HEK293 (cell line): ENCODE measurements around the gene HPF1.

ENCODE experiments used
- CTCF ChIA-PET: fragments of 350-600 bp; formaldehyde crosslinking; extraction: SDS; loops from one replicate; lab custom pipeline; 2021; ENCODE audit warnings: antibody characterized with exemption; lab: Yijun Ruan, JAX
- POLR2A ChIA-PET: fragments of 300-600 bp; formaldehyde crosslinking; extraction: SDS; loops from one replicate; lab custom pipeline; 2020; ENCODE audit warnings: antibody characterized with exemption, inconsistent platforms; lab: Yijun Ruan, JAX
- H3K27ac ChIP-seq: fragments of 200-500 bp; sonication (Bioruptor generic); 2 replicates; pipeline ENCODE4 v1.5.1; 2014; ENCODE audit warnings: low read depth, low read length, control low read depth, inconsistent platforms; ENCODE audit errors: extremely low read depth
- H3K36me3 ChIP-seq, 2 experiments: fragments of 200-500 bp in 1 of 2; sonication (Bioruptor generic) in 1 of 2; 1 replicate in 1 of 2; 2 replicates in 1 of 2; pipeline ENCODE4 v1.5.1; 2014 to 2017; ENCODE audit warnings: inconsistent platforms in 2 of 2, low read length in 2 of 2; ENCODE audit not compliant: control insufficient read depth in 2 of 2, insufficient read depth in 1 of 2
- H3K4me1 ChIP-seq: fragments of 200-500 bp; sonication (Bioruptor generic); 2 replicates; pipeline ENCODE4 v1.5.1; 2014; ENCODE audit warnings: mild to moderate bottlenecking, low read length, inconsistent platforms; ENCODE audit not compliant: control insufficient read depth, insufficient read depth
- H3K4me3 ChIP-seq: 2 replicates; pipeline ENCODE4 v1.5.1; 2011; ENCODE audit warnings: low read depth, mild to moderate bottlenecking, control low read depth, low read length, moderate library complexity
- H3K9me3 ChIP-seq: fragments of 200-500 bp; sonication (Bioruptor generic); 2 replicates; pipeline ENCODE4 v1.5.1; 2014; ENCODE audit warnings: low read depth, low read length, inconsistent platforms; ENCODE audit not compliant: control insufficient read depth, insufficient read depth
- MYNN ChIP-seq: fragments of 450-650 bp; formaldehyde crosslinking; IDR thresholded peaks from 2 replicates; pipeline ENCODE4 v1.5.1; 2016; ENCODE audit warnings: missing biosample characterization, missing genetic modification characterization, borderline replicate concordance
- REPIN1 ChIP-seq: fragments of 450-650 bp; formaldehyde crosslinking; IDR thresholded peaks from 2 replicates; pipeline ENCODE4 v1.5.1; 2017; ENCODE audit warnings: missing biosample characterization, missing genetic modification characterization, low read depth
- SALL2 ChIP-seq: fragments of 450-650 bp; formaldehyde crosslinking; IDR thresholded peaks from 2 replicates; pipeline ENCODE4 v1.5.0; 2017; ENCODE audit warnings: missing biosample characterization, mild to moderate bottlenecking, missing genetic modification characterization, borderline replicate concordance
- SCRT1 ChIP-seq: fragments of 450-650 bp; formaldehyde crosslinking; IDR thresholded peaks from 2 replicates; pipeline ENCODE4 v1.5.1; 2016; ENCODE audit warnings: missing biosample characterization, missing genetic modification characterization, borderline replicate concordance
- ZBTB20 ChIP-seq: fragments of 450-650 bp; formaldehyde crosslinking; IDR thresholded peaks from 2 replicates; pipeline ENCODE4 v1.5.1; 2016; ENCODE audit warnings: missing biosample characterization, missing genetic modification characterization
- ZBTB8A ChIP-seq: fragments of 450-650 bp; formaldehyde crosslinking; IDR thresholded peaks from 2 replicates; pipeline ENCODE4 v1.5.1; 2016; ENCODE audit warnings: missing biosample characterization, missing genetic modification characterization
- ZFP3 ChIP-seq: fragments of 450-650 bp; formaldehyde crosslinking; IDR thresholded peaks from 2 replicates; pipeline ENCODE4 v1.5.1; 2016; ENCODE audit warnings: low read depth, missing biosample characterization, missing genetic modification characterization
- ZNF112 ChIP-seq: fragments of 450-650 bp; formaldehyde crosslinking; IDR thresholded peaks from 2 replicates; pipeline ENCODE4 v1.5.0; 2017; ENCODE audit warnings: missing biosample characterization, missing genetic modification characterization
- ZNF114 ChIP-seq: fragments of 450-650 bp; formaldehyde crosslinking; IDR thresholded peaks from 2 replicates; pipeline ENCODE4 v1.5.0; 2017; ENCODE audit warnings: missing biosample characterization, missing genetic modification characterization
- ZNF140 ChIP-seq: fragments of 450-650 bp; formaldehyde crosslinking; IDR thresholded peaks from 2 replicates; pipeline ENCODE4 v1.5.1; 2016; ENCODE audit warnings: missing biosample characterization, missing genetic modification characterization
- ZNF146 ChIP-seq: fragments of 450-650 bp; formaldehyde crosslinking; IDR thresholded peaks from 2 replicates; pipeline ENCODE4 v1.5.1; 2016; ENCODE audit warnings: missing biosample characterization, missing genetic modification characterization
- ZNF148 ChIP-seq: fragments of 450-650 bp; formaldehyde crosslinking; IDR thresholded peaks from 2 replicates; pipeline ENCODE4 v1.5.0; 2017; ENCODE audit warnings: missing biosample characterization, missing genetic modification characterization, borderline replicate concordance
- ZNF155 ChIP-seq: fragments of 450-650 bp; formaldehyde crosslinking; IDR thresholded peaks from 2 replicates; pipeline ENCODE4 v1.5.1; 2016; ENCODE audit warnings: missing biosample characterization, missing genetic modification characterization
- ZNF175 ChIP-seq: fragments of 450-650 bp; formaldehyde crosslinking; IDR thresholded peaks from 2 replicates; pipeline ENCODE4 v1.5.1; 2016; ENCODE audit warnings: missing biosample characterization, missing genetic modification characterization
- ZNF202 ChIP-seq: fragments of 450-650 bp; formaldehyde crosslinking; IDR thresholded peaks from 2 replicates; pipeline ENCODE4 v1.5.1; 2016; ENCODE audit warnings: missing biosample characterization, missing genetic modification characterization, borderline replicate concordance
- ZNF335 ChIP-seq: fragments of 450-650 bp; formaldehyde crosslinking; conservative IDR thresholded peaks from 2 replicates; pipeline ENCODE4 v1.5.1; 2016; ENCODE audit warnings: missing biosample characterization, missing genetic modification characterization
- ZNF341 ChIP-seq: fragments of 450-650 bp; formaldehyde crosslinking; IDR thresholded peaks from 2 replicates; pipeline ENCODE4; 2016; ENCODE audit warnings: low read depth, missing biosample characterization, missing genetic modification characterization
- ZNF350 ChIP-seq: fragments of 450-650 bp; formaldehyde crosslinking; IDR thresholded peaks from 2 replicates; pipeline ENCODE4 v1.5.0; 2017; ENCODE audit warnings: missing biosample characterization, mild to moderate bottlenecking, missing genetic modification characterization
- ZNF37A ChIP-seq: fragments of 450-650 bp; IDR thresholded peaks from 2 replicates; pipeline ENCODE4 v1.5.1; 2018; ENCODE audit warnings: missing biosample characterization, missing genetic modification characterization
- ZNF473 ChIP-seq: fragments of 450-650 bp; formaldehyde crosslinking; IDR thresholded peaks from 2 replicates; pipeline ENCODE4 v1.5.1; 2017; ENCODE audit warnings: missing biosample characterization, missing genetic modification characterization
- ZNF501 ChIP-seq: fragments of 450-650 bp; formaldehyde crosslinking; IDR thresholded peaks from 2 replicates; pipeline ENCODE4 v1.5.1; 2016; ENCODE audit warnings: missing biosample characterization, missing genetic modification characterization
- ZNF549 ChIP-seq: fragments of 450-650 bp; IDR thresholded peaks from 2 replicates; pipeline ENCODE4 v1.5.1; 2018; ENCODE audit warnings: missing biosample characterization, missing genetic modification characterization, mild to moderate bottlenecking, inconsistent platforms, moderate library complexity
- ZNF626 ChIP-seq: fragments of 450-650 bp; sonication (Bioruptor Pico); formaldehyde crosslinking; IDR thresholded peaks from 2 replicates; pipeline ENCODE4 v1.5.1; 2018; ENCODE audit warnings: missing biosample characterization, missing genetic modification characterization, inconsistent platforms
- ZNF645 ChIP-seq: fragments of 450-650 bp; formaldehyde crosslinking; IDR thresholded peaks from 2 replicates; pipeline ENCODE4; 2016; ENCODE audit warnings: missing biosample characterization, missing genetic modification characterization
- ZNF76 ChIP-seq: fragments of 450-650 bp; formaldehyde crosslinking; IDR thresholded peaks from 2 replicates; pipeline ENCODE4; 2016; ENCODE audit warnings: low read depth, missing biosample characterization, missing genetic modification characterization, borderline replicate concordance
- ZNF768 ChIP-seq: fragments of 450-650 bp; formaldehyde crosslinking; IDR thresholded peaks from 2 replicates; pipeline ENCODE4 v1.5.1; 2018; ENCODE audit warnings: missing biosample characterization, mild to moderate bottlenecking, missing genetic modification characterization
- ZNF777 ChIP-seq: fragments of 450-650 bp; formaldehyde crosslinking; IDR thresholded peaks from 2 replicates; pipeline ENCODE4 v1.5.1; 2017; ENCODE audit warnings: missing biosample characterization, missing genetic modification characterization, borderline replicate concordance
- ZNF785 ChIP-seq: fragments of 450-650 bp; formaldehyde crosslinking; IDR thresholded peaks from 2 replicates; pipeline ENCODE4 v1.5.1; 2016; ENCODE audit warnings: missing biosample characterization, missing genetic modification characterization
- ZNF830 ChIP-seq: fragments of 450-650 bp; IDR thresholded peaks from 2 replicates; pipeline ENCODE4 v1.5.0; 2018; ENCODE audit warnings: missing biosample characterization, missing genetic modification characterization, low read depth, mild to moderate bottlenecking, moderate library complexity
- ZSCAN16 ChIP-seq: fragments of 450-650 bp; formaldehyde crosslinking; IDR thresholded peaks from 2 replicates; pipeline ENCODE4 v1.5.1; 2016; ENCODE audit warnings: missing biosample characterization, missing genetic modification characterization
- TF ChIP-seq, protein P1 (sequence below): IDR thresholded peaks from 2 replicates; pipeline ENCODE4 v1.6.1; 2011; ENCODE audit warnings: mild to moderate bottlenecking, low read depth, low read length, borderline replicate concordance
- TF ChIP-seq, protein P2 (sequence below): fragments of 450-650 bp; formaldehyde crosslinking; IDR thresholded peaks from 2 replicates; pipeline ENCODE4 v1.5.1; 2016; ENCODE audit warnings: missing biosample characterization, missing genetic modification characterization

HPF1 gene

GRCh38 chr4:169770416-169770815 lies 12.7 kb upstream of the HPF1 start:
- no peak for TF ChIP-seq ZFP3
- no peak for TF ChIP-seq ZNF202 (tag by site-specific recombination)
- TF ChIP-seq ZNF112 (tag by site-specific recombination): no peak
- no peak for TF ChIP-seq ZNF785 (tag by site-specific recombination)
- no peak for TF ChIP-seq ZNF473 (tag by site-specific recombination)
- no peak for TF ChIP-seq ZNF341 (tag by site-specific recombination)
- TF ChIP-seq ZBTB8A (tag by site-specific recombination): no peak
- no peak for TF ChIP-seq ZNF830 (tag by site-specific recombination)
- TF ChIP-seq REPIN1 (tag by site-specific recombination): no peak
- TF ChIP-seq ZNF155: no peak
- no peak for TF ChIP-seq ZBTB20
- no peak for TF ChIP-seq ZNF768 (tag by site-specific recombination)
- no peak for TF ChIP-seq ZSCAN16
- POLR2A ChIA-PET: no interaction called here
- Histone ChIP-seq H3K4me3 (no peak overlapping the region), H3K4me1 (no peaks in the 10 kb centered on the region), H3K36me3 (no peaks in the 10 kb centered on the region), H3K9me3 (no peaks in the 10 kb centered on the region), H3K27ac (no peak overlapping the region)
- CTCF ChIA-PET: no interaction called here

- Histone ChIP-seq H3K4me3 (no peak overlapping the region), H3K36me3 (no peaks in the 10 kb centered on the region), H3K9me3 (no peaks in the 10 kb centered on the region), H3K4me1 (no peaks in the 10 kb centered on the region), H3K27ac (no peak overlapping the region)
- ChIA-PET CTCF (interaction anchor here (0.7 kb wide), 1 partner anchor 241 kb away, joined by 3 read pairs; no protein-coding TSS in a partner anchor), POLR2A (no interaction called here)
- TF ChIP-seq SCRT1 (tag by site-specific recombination): no peak
- TF ChIP-seq ZNF146: no peak
- TF ChIP-seq ZNF350 (tag by site-specific recombination): no peak
- no peak for TF ChIP-seq ZNF148 (tag by site-specific recombination)
- no peak for TF ChIP-seq ZNF37A (tag by site-specific recombination)
- no peak for TF ChIP-seq ZNF114
- no peak for TF ChIP-seq ZNF335 (tag by site-specific recombination)
- TF ChIP-seq, protein P1, sequence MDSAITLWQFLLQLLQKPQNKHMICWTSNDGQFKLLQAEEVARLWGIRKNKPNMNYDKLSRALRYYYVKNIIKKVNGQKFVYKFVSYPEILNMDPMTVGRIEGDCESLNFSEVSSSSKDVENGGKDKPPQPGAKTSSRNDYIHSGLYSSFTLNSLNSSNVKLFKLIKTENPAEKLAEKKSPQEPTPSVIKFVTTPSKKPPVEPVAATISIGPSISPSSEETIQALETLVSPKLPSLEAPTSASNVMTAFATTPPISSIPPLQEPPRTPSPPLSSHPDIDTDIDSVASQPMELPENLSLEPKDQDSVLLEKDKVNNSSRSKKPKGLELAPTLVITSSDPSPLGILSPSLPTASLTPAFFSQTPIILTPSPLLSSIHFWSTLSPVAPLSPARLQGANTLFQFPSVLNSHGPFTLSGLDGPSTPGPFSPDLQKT: no peak
- TF ChIP-seq SALL2 (tag by site-specific recombination): no peak
- no peak for TF ChIP-seq ZNF777
- no peak for TF ChIP-seq ZNF549 (tag by site-specific recombination)
- TF ChIP-seq, protein P2, sequence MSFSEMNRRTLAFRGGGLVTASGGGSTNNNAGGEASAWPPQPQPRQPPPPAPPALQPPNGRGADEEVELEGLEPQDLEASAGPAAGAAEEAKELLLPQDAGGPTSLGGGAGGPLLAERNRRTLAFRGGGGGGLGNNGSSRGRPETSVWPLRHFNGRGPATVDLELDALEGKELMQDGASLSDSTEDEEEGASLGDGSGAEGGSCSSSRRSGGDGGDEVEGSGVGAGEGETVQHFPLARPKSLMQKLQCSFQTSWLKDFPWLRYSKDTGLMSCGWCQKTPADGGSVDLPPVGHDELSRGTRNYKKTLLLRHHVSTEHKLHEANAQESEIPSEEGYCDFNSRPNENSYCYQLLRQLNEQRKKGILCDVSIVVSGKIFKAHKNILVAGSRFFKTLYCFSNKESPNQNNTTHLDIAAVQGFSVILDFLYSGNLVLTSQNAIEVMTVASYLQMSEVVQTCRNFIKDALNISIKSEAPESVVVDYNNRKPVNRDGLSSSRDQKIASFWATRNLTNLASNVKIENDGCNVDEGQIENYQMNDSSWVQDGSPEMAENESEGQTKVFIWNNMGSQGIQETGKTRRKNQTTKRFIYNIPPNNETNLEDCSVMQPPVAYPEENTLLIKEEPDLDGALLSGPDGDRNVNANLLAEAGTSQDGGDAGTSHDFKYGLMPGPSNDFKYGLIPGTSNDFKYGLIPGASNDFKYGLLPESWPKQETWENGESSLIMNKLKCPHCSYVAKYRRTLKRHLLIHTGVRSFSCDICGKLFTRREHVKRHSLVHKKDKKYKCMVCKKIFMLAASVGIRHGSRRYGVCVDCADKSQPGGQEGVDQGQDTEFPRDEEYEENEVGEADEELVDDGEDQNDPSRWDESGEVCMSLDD: no peak
- no peak for TF ChIP-seq ZNF140 (tag by site-specific recombination)
- no peak for TF ChIP-seq MYNN (tag by site-specific recombination)
- TF ChIP-seq ZNF175 (tag by site-specific recombination): no peak
- TF ChIP-seq ZNF645 (tag by site-specific recombination): no peak
- no peak for TF ChIP-seq ZNF76
- no peak for TF ChIP-seq ZNF626 (tag by site-specific recombination)
- TF ChIP-seq ZNF501: no peak
Observed at GRCh38 chr4:169768385-169768784, 10.6 kb upstream of the HPF1 start.
